Lower lobe of right lung (tissue), 2 donors: ENCODE measurements around the gene TUBB6. TPM values are rescaled to one million over a fixed set of nuclear protein-coding genes. Genes with fewer than 3 reads are reported as not detected.

Experiments
- ATAC-seq, 2 donors: fragments of 200-7000 bp; cut with Tn5 transposase; one replicate each; pipeline ENCODE4 v1.9.1; 2020 to 2022; ENCODE audit warnings: mild to moderate bottlenecking in 2 of 2, moderate library complexity in 2 of 2
- DNase-seq: peaks from one replicate; pipeline ENCODE4 v3.0.0-alpha.2; 2020
- H3K27ac ChIP-seq: fragments of 200-600 bp; one replicate; pipeline ENCODE4 v1.8.0; 2022
- H3K27me3 ChIP-seq: fragments of 200-600 bp; one replicate; pipeline ENCODE4 v1.8.0; 2022; ENCODE audit warnings: low read depth
- H3K36me3 ChIP-seq: fragments of 200-600 bp; one replicate; pipeline ENCODE4 v1.8.0; 2022; ENCODE audit warnings: mild to moderate bottlenecking
- H3K4me1 ChIP-seq: fragments of 200-600 bp; one replicate; pipeline ENCODE4 v1.8.0; 2022
- H3K4me3 ChIP-seq: fragments of 200-600 bp; one replicate; pipeline ENCODE4 v1.8.0; 2022; ENCODE audit warnings: mild to moderate bottlenecking
- H3K9me3 ChIP-seq: fragments of 200-600 bp; one replicate; pipeline ENCODE4 v1.8.0; 2022
- CTCF ChIP-seq: fragments of 200-600 bp; IDR thresholded peaks from one replicate; pipeline ENCODE4 v1.8.0; 2022; ENCODE audit warnings: antibody characterized with exemption, mild to moderate bottlenecking
- intact Hi-C: fragments of 100-400 bp; cut with DNase I; formaldehyde crosslinking; loops from one replicate; pipeline ENCODE4 v1.11.0; 2022
- total RNA-seq: library from RNA; stranded (reverse); fragmentation: NEBNext Ultra II Directional; extraction: Animal tissue kit (Norgen Biotek cat#: 25700); gene quantifications from one replicate; pipeline ENCODE4 v1.2.1, GENCODE V29; 2021
- donor health status: DM: no; HTN: yes; CAD: no; lungs with severe emphysema.

The TUBB6 gene
- total RNA-seq, 1 donor from 2014 or later, result 92.9 TPM

GRCh38 chr18:12271376-12272235 is 36.4 kb upstream of the TUBB6 start:
- TF ChIP-seq CTCF, result peak; percentile 63
- Histone ChIP-seq H3K4me3 (peak overlapping the region; percentile 56), H3K27ac (peak overlapping the region; percentile 75), H3K36me3 (no peaks in the 10 kb centered on the region), H3K4me1 (no peaks in the 10 kb centered on the region), H3K9me3 (no peaks in the 10 kb centered on the region), H3K27me3 (no peaks in the 10 kb centered on the region)
- ATAC-seq, result peak; percentile 89 to 95
- peak; percentile 74 for DNase-seq
- intact Hi-C loops, result no loop called here

GRCh38 chr18:12274793-12275192 is 33.2 kb upstream of the TUBB6 start:
- intact Hi-C loops, result no loop called here
- DNase-seq (no peak), ATAC-seq (no peak)
- Histone ChIP-seq H3K27ac (no peak overlapping the region), H3K27me3 (no peaks in the 10 kb centered on the region), H3K9me3 (no peaks in the 10 kb centered on the region), H3K4me3 (no peak overlapping the region), H3K4me1 (peaks cover 9% of the 10 kb centered on the region), H3K36me3 (no peaks in the 10 kb centered on the region)
- TF ChIP-seq CTCF, result no peak

GRCh38 chr18:12276736-12277554 is 31.1 kb upstream of the TUBB6 start:
- DNase-seq (no peak), ATAC-seq (no peak)
- Histone ChIP-seq H3K4me3 (no peak overlapping the region), H3K27ac (no peak overlapping the region), H3K9me3 (no peaks in the 10 kb centered on the region), H3K27me3 (no peaks in the 10 kb centered on the region), H3K36me3 (no peaks in the 10 kb centered on the region), H3K4me1 (peaks cover 9% of the 10 kb centered on the region)
- intact Hi-C loops, result no loop called here
- TF ChIP-seq CTCF, result no peak

- Histone ChIP-seq H3K27me3 (no peaks in the 10 kb centered on the region), H3K36me3 (no peaks in the 10 kb centered on the region), H3K9me3 (no peaks in the 10 kb centered on the region), H3K4me3 (peak overlapping the region; percentile 33), H3K4me1 (peaks cover 9% of the 10 kb centered on the region), H3K27ac (peak overlapping the region; percentile 82)
- ATAC-seq (peak in 1 of 2 donors; percentile 3), DNase-seq (no peak)
- no peak for TF ChIP-seq CTCF
- intact Hi-C loops, result no loop called here
These were observed 29.8 kb upstream of the TUBB6 start for GRCh38 chr18:12278215-12278671.

- peak; percentile 93 to 96 for ATAC-seq
- DNase-seq, result peak; percentile 74
- Histone ChIP-seq H3K9me3 (no peaks in the 10 kb centered on the region), H3K4me1 (peaks cover 9% of the 10 kb centered on the region), H3K27ac (peak overlapping the region; percentile 82), H3K27me3 (no peaks in the 10 kb centered on the region), H3K36me3 (no peaks in the 10 kb centered on the region), H3K4me3 (peak overlapping the region; percentile 33)
- no peak for TF ChIP-seq CTCF
- intact Hi-C loops, result no loop called here
These were observed 29.0 kb upstream of the TUBB6 start for GRCh38 chr18:12278741-12279682.
